H1 (cell line): ENCODE data around the gene APOBR.

Source experiments
- CHD7 ChIP-seq: fragments of 300-600 bp; sonication (generic); IDR thresholded peaks from 2 replicates; pipeline ENCODE4 v1.7.1; 2012; ENCODE audit warnings: low read length, moderate library complexity, mild to moderate bottlenecking, inconsistent platforms; ENCODE audit not compliant: insufficient replicate concordance
- CTCF ChIP-seq, 3 experiments: IDR thresholded peaks; 1 replicate in 2 of 3; 2 replicates in 1 of 3; pipeline versions ENCODE4 v1.5.1 to v1.6.1; 2011; ENCODE audit warnings: low read length in 3 of 3, mild to moderate bottlenecking in 3 of 3, inconsistent platforms in 2 of 3, low read depth in 1 of 3, moderate library complexity in 1 of 3; ENCODE audit not compliant: insufficient read depth in 1 of 3; ENCODE audit errors: control extremely low read depth in 1 of 3
- EZH2 ChIP-seq: fragments of 200-600 bp; sonication (generic); IDR thresholded peaks from 2 replicates; pipeline ENCODE4 v1.7.1; 2012; ENCODE audit warnings: low read depth, mild to moderate bottlenecking, moderate library complexity, low read length, inconsistent platforms; ENCODE audit not compliant: severe bottlenecking
- POLR2A ChIP-seq, 2 experiments: IDR thresholded peaks; 1 replicate in 1 of 2; 2 replicates in 1 of 2; pipeline ENCODE4 v1.6.1; 2011; ENCODE audit warnings: low read depth in 2 of 2, low read length in 2 of 2, mild to moderate bottlenecking in 2 of 2; ENCODE audit errors: control extremely low read depth in 1 of 2
- POLR2AphosphoS5 ChIP-seq: IDR thresholded peaks from 2 replicates; pipeline ENCODE4 v1.6.1; 2011; ENCODE audit warnings: low read depth, low read length
- SP4 ChIP-seq: IDR thresholded peaks from 2 replicates; pipeline ENCODE4 v1.6.1; 2012; ENCODE audit warnings: low read length, inconsistent platforms
- TAF1 ChIP-seq: IDR thresholded peaks from 2 replicates; pipeline ENCODE4 v1.6.1; 2011; ENCODE audit warnings: mild to moderate bottlenecking, low read depth, low read length
- YY1 ChIP-seq: IDR thresholded peaks from 2 replicates; pipeline ENCODE4 v1.6.1; 2011; ENCODE audit warnings: low read depth, mild to moderate bottlenecking, low read length

- no peak for TF ChIP-seq CHD7
- TF ChIP-seq POLR2A (IDR thresholded peaks at IDR 0.05; ENCODE audit: control extremely low read depth in 1 of 2, low read depth in 2 of 2, low read length in 2 of 2), result no peak
- no peak for TF ChIP-seq SP4
- TF ChIP-seq YY1, result no peak
- TF ChIP-seq CTCF (IDR thresholded peaks at IDR 0.05; ENCODE audit: control extremely low read depth in 1 of 3, insufficient read depth in 1 of 3, low read depth in 1 of 3, low read length in 3 of 3), result no peak
- TF ChIP-seq TAF1, result no peak
- TF ChIP-seq POLR2AphosphoS5, result no peak
- TF ChIP-seq EZH2, result no peak
Observed at GRCh38 chr16:28527985-28528384, 33.5 kb downstream of the APOBR start.
